Smooth muscle cell (in vitro differentiated cells): ENCODE results near the gene COL15A1. TPM values are rescaled to one million over a fixed set of nuclear protein-coding genes. Genes with fewer than 3 reads are reported as not detected.

ENCODE experiments used
- DNase-seq: peaks from one replicate; lab custom pipeline; 2025; ENCODE audit not compliant: unreplicated experiment; lab: John Stamatoyannopoulos, UW
- H2AFZ ChIP-seq: fragments of 200-600 bp; sonication (generic); 2 replicates; pipeline ENCODE4 v1.6.0; 2016; ENCODE audit warnings: antibody characterized with exemption, low read depth, mild to moderate bottlenecking
- H3F3A ChIP-seq: fragments of 200-600 bp; sonication (generic); 2 replicates; pipeline ENCODE4 v1.6.0; 2017; ENCODE audit warnings: antibody characterized with exemption, low read depth
- H3K27ac ChIP-seq: fragments of 200-600 bp; sonication (generic); 2 replicates; pipeline ENCODE4 v1.5.1; 2016; ENCODE audit warnings: low read depth, mild to moderate bottlenecking
- H3K27me3 ChIP-seq: fragments of 200-600 bp; sonication (generic); 2 replicates; pipeline ENCODE4 v1.6.1; 2016; ENCODE audit warnings: low read depth, mild to moderate bottlenecking
- H3K36me3 ChIP-seq: fragments of 200-600 bp; sonication (generic); 2 replicates; pipeline ENCODE4 v1.5.1; 2016; ENCODE audit warnings: low read depth
- H3K4me1 ChIP-seq: fragments of 200-600 bp; sonication (generic); 2 replicates; pipeline ENCODE4 v1.5.1; 2016; ENCODE audit warnings: low read depth
- H3K4me2 ChIP-seq: fragments of 200-600 bp; sonication (generic); 2 replicates; pipeline ENCODE4 v1.6.0; 2016; ENCODE audit warnings: mild to moderate bottlenecking
- H3K4me3 ChIP-seq: fragments of 200-600 bp; sonication (generic); 2 replicates; pipeline ENCODE4 v1.5.1; 2016; ENCODE audit warnings: mild to moderate bottlenecking
- H3K79me2 ChIP-seq: fragments of 200-600 bp; sonication (generic); 2 replicates; pipeline ENCODE4 v1.6.0; 2016; ENCODE audit warnings: low read depth, mild to moderate bottlenecking
- H3K9ac ChIP-seq: fragments of 200-600 bp; sonication (generic); 2 replicates; pipeline ENCODE4 v1.6.0; 2016; ENCODE audit warnings: low read depth
- H3K9me3 ChIP-seq: fragments of 200-600 bp; sonication (generic); replicated peaks from 2 replicates; pipeline ENCODE4 v1.5.1; 2016; ENCODE audit warnings: low read depth
- H4K20me1 ChIP-seq: fragments of 200-600 bp; sonication (generic); 2 replicates; pipeline ENCODE4 v1.6.0; 2016; ENCODE audit warnings: low read depth
- CTCF ChIP-seq: fragments of 200-600 bp; sonication (generic); IDR thresholded peaks from 2 replicates; pipeline ENCODE4 v1.5.1; 2017; ENCODE audit warnings: borderline replicate concordance, mild to moderate bottlenecking, antibody characterized with exemption; ENCODE audit not compliant: insufficient read depth, poor library complexity, severe bottlenecking
- WGBS: methylation state at CpG from one replicate; pipeline ENCODE4 v1.1.7; 2016; ENCODE audit warnings: low lambda C conversion rate; 5-methylcytosine and 5-hydroxymethylcytosine counted together
- polyA plus RNA-seq: library from polyadenylated mRNA; unstranded; fragments of >200 nt; fragmentation: Nextera tagmentation; extraction: Ambion mirVana; gene quantifications from 2 replicates; pipeline ENCODE4 v1.2.1, GENCODE V29; 2016
- total RNA-seq: library from RNA; depleted of rRNA; stranded (reverse); fragments of >200 nt; gene quantifications from 2 replicates; pipeline ENCODE4 v1.2.3, GENCODE V29; 2014

Gene COL15A1
- total and polyA plus RNA-seq, 2 experiments from 2014 or later = 222 to 293 TPM

- TF ChIP-seq CTCF = no peak
- Histone ChIP-seq H3K79me2 (no peaks in the 10 kb centered on the region), H3K36me3 (no peaks in the 10 kb centered on the region), H4K20me1 (no peaks in the 10 kb centered on the region), H2AFZ (no peak overlapping the region), H3K4me1 (peaks cover 8% of the 10 kb centered on the region), H3F3A (peaks cover 36% of the 10 kb centered on the region), H3K4me3 (no peak overlapping the region), H3K27ac (peak overlapping the region; percentile 86), H3K9ac (no peak overlapping the region), H3K4me2 (peak overlapping the region; percentile 6), H3K9me3 (no peaks in the 10 kb centered on the region), H3K27me3 (no peaks in the 10 kb centered on the region)
- WGBS = 63% methylated on average over 2 of the region's 2 CpGs
- no peak for DNase-seq
Observed at GRCh38 chr9:99054581-99054980, 110.9 kb downstream of the COL15A1 start.

- H2AFZ ChIP-seq = no peak overlapping the region
- H3K36me3 ChIP-seq = no peaks in the 10 kb centered on the region
- no peak overlapping the region for H3K9ac ChIP-seq
- no peak overlapping the region for H3K4me2 ChIP-seq
- H3F3A ChIP-seq = peaks cover 35% of the 10 kb centered on the region
- no peaks in the 10 kb centered on the region for H3K79me2 ChIP-seq
- H3K4me3 ChIP-seq = no peak overlapping the region
- peaks cover 8% of the 10 kb centered on the region for H3K4me1 ChIP-seq
- H3K27ac ChIP-seq = peak overlapping the region; percentile 86
- DNase-seq = no peak
- no peaks in the 10 kb centered on the region for H3K27me3 ChIP-seq
- no peaks in the 10 kb centered on the region for H3K9me3 ChIP-seq
- TF ChIP-seq CTCF = no peak
- H4K20me1 ChIP-seq = no peaks in the 10 kb centered on the region
- WGBS = 88% methylated on average over 1 of the region's 1 CpG
Observed at GRCh38 chr9:99055384-99055783, 111.7 kb downstream of the COL15A1 start.

GRCh38 chr9:99056186-99056585 lies 112.5 kb downstream of the COL15A1 start:
- peaks cover 8% of the 10 kb centered on the region for H3K4me1 ChIP-seq
- no peak for DNase-seq
- no peak overlapping the region for H3K4me3 ChIP-seq
- 94% methylated on average over 6 of the region's 6 CpGs for WGBS
- no peak overlapping the region for H3K9ac ChIP-seq
- TF ChIP-seq CTCF = no peak
- H3K36me3 ChIP-seq = no peaks in the 10 kb centered on the region
- no peaks in the 10 kb centered on the region for H4K20me1 ChIP-seq
- H3K79me2 ChIP-seq = no peaks in the 10 kb centered on the region
- H3K27me3 ChIP-seq = no peaks in the 10 kb centered on the region
- no peaks in the 10 kb centered on the region for H3K9me3 ChIP-seq
- H3K27ac ChIP-seq = peak overlapping the region; percentile 86
- no peak overlapping the region for H3K4me2 ChIP-seq
- no peak overlapping the region for H2AFZ ChIP-seq
- peaks cover 35% of the 10 kb centered on the region for H3F3A ChIP-seq

- 43% methylated on average over 5 of the region's 5 CpGs for WGBS
- Histone ChIP-seq H3K36me3 (no peaks in the 10 kb centered on the region), H2AFZ (no peak overlapping the region), H3K9ac (peak overlapping the region; percentile 32), H3K79me2 (no peaks in the 10 kb centered on the region), H3K4me3 (no peak overlapping the region), H3K27me3 (no peaks in the 10 kb centered on the region), H3K27ac (peak overlapping the region; percentile 86), H3K9me3 (no peaks in the 10 kb centered on the region), H3F3A (peaks cover 35% of the 10 kb centered on the region), H3K4me2 (peak overlapping the region; percentile 56), H4K20me1 (no peaks in the 10 kb centered on the region), H3K4me1 (peaks cover 8% of the 10 kb centered on the region)
- DNase-seq = no peak
- TF ChIP-seq CTCF = no peak
Observed at GRCh38 chr9:99056886-99057664, 113.4 kb downstream of the COL15A1 start.
